HG03280 (cell line): ENCODE measurements around the gene AFF2.

Experiments
- ATAC-seq: cut with Tn5 transposase; IDR thresholded peaks from one replicate; pipeline ENCODE4 v1.9.1; 2021; ENCODE audit warnings: mild to moderate bottlenecking, moderate library complexity; ENCODE audit not compliant: unreplicated experiment

The AFF2 gene

DNA sequence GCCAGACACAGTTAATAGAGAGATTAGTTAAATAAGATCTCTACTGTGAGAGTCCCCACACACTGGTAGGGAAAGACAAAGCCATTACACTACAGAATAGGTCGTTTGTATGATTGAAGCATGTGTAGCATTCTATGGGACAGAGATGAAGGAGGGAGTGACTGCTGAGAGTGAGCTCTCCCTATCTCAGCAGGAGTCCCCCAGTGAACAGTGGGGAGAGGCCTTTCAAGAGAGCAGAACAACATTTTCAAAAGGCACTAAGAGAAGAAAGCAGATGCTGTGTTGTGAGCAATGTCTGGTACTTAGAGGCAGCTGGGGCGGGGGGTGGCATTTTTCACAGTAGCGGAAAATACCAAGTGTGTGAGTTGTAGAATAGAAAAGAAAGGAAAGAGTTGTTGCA, 413.6 kb downstream of the AFF2 start:
- no peak for ATAC-seq

DNA sequence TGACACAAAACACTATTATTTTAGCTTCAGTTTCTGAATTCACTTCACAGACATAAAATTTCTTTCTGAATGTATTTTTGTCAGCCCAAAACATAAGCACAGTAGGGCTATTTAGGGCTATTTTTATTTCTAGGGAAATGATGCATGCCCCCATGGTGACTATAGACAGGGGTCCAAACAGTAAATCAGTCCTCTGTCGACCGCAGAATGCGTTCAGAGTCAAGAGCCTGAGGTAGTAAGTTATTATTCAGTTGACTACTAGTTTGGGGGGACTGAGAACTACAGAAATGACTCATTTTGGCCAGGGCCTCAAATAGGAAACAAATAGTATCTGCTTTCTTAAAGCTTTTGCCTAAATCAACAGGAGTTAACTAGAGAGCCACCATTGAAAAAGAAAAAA, 414.4 kb downstream of the AFF2 start:
- no peak for ATAC-seq

DNA sequence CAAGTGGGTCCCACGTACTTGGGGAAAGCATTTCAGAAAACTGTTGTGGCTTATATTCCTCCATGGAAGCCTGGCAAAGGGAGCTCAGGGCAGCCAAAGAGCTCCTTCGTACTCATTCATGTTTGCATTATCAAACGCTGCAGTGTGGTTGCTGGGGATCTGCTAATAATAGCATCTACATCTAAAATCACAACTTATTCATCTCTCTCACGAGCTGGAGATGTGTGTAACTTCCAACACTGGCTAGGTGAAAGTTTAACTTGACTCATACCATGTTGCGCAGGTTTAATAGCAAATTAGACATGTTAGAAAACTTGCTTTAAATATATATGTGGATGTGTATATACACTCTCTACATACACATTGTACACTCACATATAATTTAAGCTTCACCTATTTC, 415.1 kb downstream of the AFF2 start:
- ATAC-seq: no peak

DNA sequence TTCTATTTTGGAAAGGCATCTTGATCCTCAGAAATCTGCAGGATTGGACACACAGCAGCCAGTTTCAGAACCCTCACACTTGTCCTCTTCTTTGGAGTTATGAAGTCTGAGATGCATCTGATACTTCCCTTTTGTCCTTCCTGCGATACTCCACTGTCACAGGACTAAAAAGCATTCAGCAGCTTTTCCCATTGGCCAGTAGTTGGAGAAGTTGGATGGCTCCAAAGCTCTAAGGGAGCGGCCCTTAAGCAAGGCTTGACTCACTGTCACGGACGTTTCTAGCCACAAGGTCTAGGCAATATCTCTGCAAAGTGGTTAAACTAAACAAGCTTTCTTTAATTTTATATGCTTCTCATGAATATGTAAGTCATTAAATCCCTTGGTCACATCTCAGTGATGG, 417.0 kb downstream of the AFF2 start:
- ATAC-seq: no peak

DNA sequence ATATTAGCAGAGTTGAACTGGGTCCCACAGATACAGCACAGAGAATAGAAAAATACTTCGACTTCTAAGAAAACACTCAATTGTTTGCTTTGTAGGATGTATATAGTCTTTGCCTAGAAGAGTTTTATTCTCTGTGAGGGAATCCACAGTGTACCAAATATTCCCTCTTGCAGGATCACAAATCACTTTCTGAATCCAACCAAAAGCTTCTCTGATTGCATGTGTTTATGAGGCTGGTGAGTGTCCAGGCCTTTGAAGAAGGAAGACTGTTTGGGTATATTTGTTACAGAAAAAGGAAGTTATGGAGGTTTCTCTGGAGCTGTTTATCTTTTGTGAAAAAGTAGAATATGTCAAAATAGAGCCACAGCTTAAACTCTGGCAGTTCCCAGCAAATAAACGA, 423.2 kb downstream of the AFF2 start:
- no peak for ATAC-seq

DNA sequence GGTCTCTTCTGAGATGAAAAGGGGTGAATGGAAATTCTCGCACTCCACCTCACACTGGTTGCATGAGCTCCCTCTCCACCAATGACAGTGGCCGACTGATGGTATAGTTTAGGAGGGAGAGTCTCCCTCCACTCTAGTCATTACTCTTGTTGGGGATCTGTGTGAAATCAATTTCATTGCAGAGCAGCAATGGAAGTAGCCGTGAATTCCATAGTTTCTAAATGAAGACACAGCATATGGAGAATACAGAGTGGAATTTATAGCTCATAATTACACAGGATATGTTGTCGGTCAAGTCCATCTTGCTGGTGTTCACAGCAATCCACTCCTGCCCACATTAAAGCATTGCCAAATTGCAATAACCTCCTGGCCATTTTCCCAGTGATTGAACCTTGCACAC, 426.0 kb downstream of the AFF2 start:
- no peak for ATAC-seq

DNA sequence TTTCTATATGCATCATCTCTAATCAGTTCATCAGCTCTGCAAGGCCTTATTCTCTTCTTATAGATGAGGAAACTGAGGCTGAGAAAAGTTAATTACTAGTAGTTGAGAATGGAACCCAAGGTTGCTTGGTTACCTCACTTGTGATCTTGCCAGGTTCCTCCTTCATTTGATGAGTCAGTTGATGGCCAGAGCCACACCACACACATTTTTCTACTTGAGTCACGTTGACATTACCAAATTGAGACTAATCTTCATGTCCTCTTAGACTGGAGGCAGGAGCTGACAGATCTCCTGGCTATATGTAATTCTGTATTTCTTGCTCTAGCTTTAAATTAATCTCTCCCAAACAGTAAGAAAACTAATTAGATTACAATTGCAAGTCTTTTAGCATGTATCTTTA, 428.4 kb downstream of the AFF2 start:
- no peak for ATAC-seq

DNA sequence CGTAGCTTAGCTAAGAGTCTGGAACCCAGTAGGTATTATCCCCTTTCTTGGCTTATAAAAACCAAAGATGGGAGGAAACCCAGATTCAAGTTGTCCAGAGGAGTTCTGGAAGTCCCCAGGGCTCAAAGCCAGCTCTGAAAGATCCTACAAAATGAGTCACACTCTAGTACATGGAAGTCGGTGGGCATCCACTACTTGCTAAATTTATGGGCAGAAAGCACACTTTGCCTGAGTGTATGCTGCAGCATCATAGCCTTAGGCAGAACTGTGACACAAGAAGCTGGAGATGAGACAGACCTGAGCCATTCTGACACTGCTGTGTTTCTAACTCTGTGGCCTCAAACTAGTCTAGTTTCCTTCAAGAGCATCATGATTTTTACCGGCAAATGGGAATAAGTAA, 429.3 kb downstream of the AFF2 start:
- ATAC-seq: no peak

DNA sequence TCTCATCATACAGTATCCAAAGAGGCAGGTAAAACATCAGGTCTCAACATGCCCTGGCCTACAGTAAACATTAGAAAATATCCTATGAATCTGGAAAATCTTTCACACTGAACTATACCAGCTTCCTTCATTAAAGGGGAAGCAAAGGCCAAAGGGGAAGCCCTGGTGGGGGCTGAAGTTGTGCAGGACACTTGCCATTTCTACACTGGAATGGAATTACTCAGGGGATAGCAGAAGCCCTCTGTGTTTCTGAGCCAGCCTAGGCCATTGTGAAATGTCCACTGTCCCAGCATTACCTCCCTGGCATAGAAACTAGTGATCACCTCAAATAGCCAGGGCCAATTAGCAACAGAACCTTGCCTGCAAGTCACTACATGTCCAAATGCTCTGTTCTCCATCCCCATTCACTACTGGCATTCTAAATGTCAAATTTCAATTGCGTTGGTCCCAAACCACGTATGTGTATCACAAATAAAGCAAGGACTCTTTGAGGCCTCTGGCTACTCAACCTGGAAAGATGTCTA, 429.9 kb downstream of the AFF2 start:
- ATAC-seq: no peak

DNA sequence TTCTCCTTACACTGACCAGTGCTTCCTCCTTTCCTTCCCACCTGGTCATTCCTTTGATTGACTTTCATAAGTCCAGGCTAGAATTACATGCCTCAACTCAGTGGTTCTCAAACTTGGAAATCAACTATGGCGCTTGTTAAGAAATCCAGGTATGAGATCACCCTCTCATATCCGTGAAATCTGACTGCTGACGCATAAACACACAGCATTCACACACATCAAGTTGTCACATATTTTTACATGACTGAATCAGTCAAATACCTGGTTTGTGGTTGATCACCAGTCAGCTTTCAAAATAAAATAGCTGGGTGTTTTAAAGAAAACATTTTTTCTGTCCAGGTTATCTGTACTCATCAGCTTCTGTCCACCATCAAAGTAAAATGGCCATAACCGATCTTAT, 433.5 kb downstream of the AFF2 start:
- ATAC-seq: no peak

DNA sequence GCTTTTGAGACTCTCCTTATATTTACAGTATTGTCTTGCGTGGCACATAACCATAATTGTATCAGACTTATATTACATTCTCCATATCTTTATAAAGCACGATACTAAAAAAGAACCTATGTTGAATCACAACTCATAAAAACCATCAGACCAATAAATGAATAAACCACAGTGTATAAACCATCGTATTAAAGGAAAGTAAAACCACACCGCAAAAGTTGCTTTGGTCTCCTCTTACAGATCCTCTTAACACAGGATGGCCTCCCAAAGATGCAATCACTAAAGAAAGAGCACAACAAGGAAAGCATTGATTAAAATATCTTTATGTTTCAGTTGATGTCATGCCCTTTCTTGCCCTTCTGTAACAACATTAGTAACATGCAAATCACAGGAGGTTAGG, 437.9 kb downstream of the AFF2 start:
- no peak for ATAC-seq

DNA sequence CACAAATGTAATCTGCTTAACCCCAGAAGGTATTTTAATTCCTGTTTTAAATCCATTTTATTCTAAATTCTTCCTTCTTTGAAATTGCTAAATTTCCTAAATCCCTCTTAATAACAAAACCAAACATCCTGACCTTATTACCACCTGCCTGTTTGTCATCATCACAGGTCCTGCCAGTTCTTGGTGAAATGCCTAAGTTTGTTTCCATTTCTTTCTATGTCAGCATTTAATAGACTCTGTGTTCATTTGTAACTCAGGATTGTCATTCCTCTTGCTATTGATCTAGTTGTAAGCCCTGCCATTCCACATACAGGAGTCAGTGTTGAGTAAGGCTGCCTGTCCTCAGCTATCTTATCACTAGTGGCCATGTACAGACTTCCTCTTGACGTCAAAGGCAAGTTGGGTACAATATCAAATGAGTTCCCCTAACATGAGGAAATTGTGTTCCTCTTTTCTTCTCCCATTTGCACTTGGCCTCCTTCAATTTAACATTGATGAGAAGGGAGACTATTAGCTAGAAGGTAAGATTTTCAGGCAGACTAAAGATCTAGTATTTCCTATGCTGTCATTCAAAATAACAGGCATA, 440.1 kb downstream of the AFF2 start:
- no peak for ATAC-seq

DNA sequence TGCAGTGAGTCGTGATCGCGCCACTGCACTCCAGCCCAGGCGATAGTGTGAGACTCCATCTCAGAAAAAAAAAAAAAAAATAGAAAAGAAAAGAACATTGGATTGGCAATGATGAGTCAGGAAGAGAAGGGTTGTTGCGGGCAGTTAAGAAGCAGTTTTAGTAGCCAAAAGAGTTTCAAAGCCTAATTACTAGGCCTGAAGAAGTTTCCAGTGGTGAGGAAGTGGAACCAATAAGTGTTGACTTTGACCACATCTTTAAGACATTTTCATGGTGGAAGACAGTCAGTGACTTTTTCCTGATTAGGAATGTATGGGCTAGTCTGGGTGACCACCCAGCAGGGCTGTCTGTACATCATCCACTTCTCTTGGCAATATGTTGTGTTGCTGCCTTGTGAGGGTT, 442.3 kb downstream of the AFF2 start:
- no peak for ATAC-seq

DNA sequence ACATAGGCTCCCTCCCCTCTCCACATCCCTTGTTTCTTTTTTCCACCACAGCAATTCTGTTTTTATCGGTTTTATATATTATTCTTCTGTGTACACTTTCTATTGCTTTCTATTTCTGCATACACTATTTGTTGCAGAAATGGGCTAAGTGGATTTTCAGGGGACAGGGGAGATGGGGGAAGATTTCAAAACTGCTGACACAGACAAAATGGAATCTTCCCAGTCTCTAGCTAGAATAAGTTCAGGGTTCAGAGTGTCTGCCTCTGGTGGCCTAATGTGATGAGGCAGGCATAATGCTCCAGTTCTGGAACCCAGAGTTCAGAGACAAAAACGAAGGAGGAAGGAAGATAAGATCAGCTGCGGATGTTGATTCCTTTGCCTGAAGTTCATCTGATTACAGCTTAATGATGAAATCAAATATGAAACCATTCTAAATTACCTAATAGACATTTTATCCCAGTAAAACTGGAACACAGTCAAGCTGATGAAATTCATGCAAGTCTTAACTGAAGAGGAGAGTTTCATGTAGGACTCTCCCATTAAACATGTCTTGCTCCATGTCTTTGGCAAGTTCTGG, 447.1 kb downstream of the AFF2 start:
- no peak for ATAC-seq

DNA sequence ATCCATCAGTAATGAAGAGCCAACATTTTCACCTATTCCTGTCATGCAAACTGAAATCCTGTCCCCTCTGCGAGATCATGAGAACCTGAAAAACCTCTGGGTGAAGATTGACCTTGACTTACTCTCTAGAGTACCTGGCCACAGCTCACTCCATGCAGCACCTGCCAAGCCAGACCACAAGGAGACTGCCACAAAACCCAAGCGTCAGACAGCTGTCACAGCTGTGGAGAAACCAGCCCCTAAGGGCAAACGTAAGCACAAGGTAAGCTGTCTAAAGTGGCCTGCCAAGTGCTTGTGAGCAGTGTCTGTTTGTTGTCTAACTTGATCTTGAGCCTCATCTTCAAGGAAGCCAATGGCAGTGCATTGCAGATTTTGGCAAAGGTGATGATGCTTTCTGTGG, 455.9 kb downstream of the AFF2 start:
- ATAC-seq: no peak

DNA sequence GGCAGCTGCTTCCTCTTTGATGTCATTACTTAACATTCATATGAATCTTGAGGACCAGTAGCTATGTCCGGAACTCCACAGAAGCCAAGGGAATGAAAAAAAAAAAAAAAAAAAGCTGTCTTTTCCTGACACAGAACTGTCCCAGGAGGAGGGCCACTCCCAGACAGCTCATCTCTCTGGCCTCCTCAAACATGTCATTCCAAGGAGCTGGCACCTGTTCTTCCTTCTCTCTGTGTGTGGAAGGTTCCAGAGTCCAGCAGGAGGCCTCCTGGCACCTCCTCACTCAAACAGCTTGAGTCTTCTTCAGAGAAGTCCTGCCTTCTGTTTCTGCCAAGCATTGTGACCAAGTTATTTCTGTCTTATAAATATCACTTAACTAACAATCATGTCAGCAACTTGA, 458.5 kb downstream of the AFF2 start:
- ATAC-seq: no peak

DNA sequence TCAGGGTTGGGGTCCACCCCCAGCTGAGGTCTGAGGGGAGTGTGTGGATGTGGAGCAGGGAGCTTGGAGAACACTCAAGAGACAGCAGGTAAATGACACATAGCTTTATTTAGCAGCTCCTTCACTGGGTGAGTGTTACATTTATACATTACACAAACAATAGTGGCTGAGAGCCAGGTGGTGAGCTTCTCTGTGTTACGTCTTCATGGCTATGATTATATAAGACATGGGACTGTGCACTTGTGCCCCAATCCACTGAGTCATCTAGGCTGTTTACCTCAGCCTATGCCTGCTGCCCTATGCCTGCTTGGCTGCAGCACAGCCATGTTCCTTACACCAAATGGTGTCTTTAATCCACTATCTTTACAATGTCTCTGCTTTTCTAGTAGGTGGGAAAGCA, 459.6 kb downstream of the AFF2 start:
- ATAC-seq: no peak

DNA sequence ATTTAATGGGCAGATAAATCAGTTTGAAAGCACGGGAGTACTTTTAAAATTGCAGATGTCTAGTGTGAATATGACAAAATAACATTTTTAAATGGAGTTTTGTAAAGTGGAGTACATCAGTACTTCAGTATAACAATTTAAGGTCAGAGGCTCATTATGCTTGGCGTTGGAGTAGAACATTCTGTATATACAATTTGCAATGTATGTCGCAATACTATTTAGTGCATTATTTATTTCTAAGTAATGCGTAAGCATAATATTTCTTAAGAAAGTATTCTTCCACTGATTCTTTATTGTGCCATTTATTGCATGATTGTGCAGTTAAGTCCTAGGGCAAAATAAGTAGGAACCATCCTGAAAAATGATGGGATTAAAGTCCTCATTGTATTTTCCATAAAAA, 461.6 kb downstream of the AFF2 start:
- ATAC-seq: no peak

DNA sequence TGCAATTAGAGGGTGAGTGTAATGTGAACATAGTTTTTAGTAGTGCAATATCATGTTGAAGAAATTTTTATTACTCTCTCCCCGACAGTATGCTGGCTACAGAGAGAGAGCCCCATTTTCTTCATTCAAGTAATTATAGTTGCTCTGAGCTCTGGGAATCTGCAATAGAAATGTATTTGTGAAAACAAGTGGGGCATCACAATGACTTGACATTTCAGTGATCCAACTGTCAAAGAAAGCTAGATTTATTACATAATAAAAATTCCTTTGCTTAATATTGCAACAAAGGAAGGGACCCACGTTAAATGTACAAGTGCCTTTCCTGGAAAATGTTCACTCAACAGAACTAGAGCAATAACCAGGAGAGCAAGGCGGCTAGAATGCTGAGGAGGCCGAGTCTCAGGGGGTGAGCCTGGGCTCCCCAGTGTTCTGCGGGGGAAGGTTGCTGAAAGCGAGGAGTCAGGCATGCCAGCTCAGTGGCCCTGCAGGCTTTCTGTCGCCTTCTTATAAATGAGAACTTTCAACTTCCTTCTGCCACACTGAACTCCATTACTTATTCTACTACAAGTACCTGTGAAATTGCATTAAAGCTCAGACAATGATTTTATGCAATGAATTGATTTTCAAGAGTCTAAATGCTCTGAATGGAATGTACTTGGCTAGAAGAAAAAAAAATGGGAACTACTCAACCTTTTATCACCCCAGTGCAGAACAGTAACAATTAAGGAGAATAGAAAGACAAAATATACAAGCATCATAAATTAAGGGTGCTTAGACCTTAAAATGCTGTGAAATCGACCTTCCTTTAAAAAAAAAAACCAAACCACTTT, 476.4 kb downstream of the AFF2 start:
- no peak for ATAC-seq

DNA sequence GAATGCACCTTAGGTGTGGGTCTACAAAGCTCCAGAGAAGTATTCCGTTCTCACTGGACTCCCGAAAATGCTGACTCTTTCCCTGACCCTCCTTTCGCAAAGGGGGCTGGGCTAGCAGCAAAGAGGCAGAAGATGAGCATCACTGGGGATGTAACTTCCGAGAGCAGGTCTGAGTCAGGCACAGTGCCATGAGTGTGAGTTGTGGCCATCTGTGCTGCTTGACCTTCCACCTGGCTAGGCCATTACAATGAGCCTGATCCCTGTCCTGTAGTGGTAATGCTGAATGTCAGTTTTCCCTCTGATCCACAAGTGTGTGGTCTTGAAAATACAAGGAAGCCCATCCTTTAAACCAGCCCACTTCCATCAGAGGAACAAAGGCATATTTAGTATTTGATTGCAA, 479.4 kb downstream of the AFF2 start:
- no peak for ATAC-seq

DNA sequence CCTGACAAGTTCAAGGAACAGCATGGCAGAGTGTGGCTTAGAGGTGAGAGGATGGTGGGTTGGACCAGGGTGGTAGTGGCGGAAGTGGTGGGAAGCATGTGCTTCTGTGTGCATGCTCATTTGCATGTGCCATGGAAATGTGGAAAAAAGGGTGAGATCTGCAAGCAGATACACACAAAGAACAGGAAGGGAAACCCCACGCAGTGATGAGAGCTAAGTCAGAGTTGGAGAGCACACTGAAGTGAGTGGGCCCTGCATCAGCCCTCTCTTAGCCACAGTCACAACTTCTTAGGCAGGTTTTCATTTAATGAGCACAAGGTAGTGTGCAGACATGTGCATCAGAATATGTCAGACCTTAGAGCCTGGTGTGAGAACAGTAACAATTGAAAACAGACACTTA, 483.8 kb downstream of the AFF2 start:
- ATAC-seq: no peak

DNA sequence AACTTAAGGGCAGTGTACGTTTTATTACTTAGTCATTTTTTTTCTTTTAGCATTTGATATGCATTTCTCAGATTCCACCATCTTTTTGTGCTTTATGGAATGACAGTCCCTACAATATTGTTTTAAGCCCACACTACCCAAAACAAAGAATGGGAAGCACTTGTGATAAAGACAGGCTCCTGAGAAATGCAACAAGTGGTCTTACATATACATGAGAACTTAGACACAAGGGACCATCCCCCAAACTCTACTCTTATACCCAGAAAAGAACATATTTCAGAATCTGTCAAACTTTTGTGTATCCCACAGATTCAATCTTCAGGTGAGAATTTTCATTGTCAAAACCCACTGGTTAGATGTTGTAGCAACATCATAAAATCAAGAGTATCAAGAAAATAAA, 491.1 kb downstream of the AFF2 start:
- ATAC-seq: no peak
